Testis (tissue), 2 donors: ENCODE results near the gene KATNAL2.
"Not testable (repeated sequence)": the region's sequence is repeated elsewhere in the genome, so short reads cannot be mapped to it uniquely, and the experiment has no call there.

Experiments
- POLR2A ChIP-seq: fragments of 450-650 bp; IDR thresholded peaks from one replicate; pipeline ENCODE4 v1.6.1; 2017; ENCODE audit warnings: antibody characterized with exemption, mild to moderate bottlenecking, moderate library complexity
- TF ChIP-seq, protein P1 (sequence below), 3 experiments: fragments of 450-650 bp in 2 of 3; fragments of 200-600 bp in 1 of 3; sonication (generic) in 1 of 3; IDR thresholded peaks; one replicate each; pipeline ENCODE4 v1.5.1; 2016 to 2019; ENCODE audit warnings: antibody characterized with exemption in 3 of 3, mild to moderate bottlenecking in 2 of 3, moderate library complexity in 1 of 3

DNA sequence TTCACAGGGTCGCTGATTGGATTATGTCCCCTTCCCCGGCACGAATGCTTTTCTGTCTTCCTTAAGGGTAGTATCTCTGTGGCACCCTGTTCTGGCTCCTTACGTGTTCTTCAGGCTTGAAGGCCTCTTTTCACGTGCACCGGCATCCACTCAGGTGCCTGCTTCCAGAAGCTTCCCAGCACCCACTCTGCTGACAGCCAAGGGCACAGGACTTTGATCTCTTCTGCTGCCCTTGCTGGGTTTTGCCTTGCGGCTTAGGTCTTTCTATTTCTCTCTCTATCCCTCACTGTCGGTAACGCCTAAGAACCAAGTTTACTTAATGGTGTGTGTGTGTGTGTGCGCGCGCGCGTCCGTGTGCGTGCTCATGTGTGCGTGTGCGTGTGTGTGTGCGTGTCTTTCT is 103.4 kb downstream of the KATNAL2 start:
- TF ChIP-seq, protein P1, sequence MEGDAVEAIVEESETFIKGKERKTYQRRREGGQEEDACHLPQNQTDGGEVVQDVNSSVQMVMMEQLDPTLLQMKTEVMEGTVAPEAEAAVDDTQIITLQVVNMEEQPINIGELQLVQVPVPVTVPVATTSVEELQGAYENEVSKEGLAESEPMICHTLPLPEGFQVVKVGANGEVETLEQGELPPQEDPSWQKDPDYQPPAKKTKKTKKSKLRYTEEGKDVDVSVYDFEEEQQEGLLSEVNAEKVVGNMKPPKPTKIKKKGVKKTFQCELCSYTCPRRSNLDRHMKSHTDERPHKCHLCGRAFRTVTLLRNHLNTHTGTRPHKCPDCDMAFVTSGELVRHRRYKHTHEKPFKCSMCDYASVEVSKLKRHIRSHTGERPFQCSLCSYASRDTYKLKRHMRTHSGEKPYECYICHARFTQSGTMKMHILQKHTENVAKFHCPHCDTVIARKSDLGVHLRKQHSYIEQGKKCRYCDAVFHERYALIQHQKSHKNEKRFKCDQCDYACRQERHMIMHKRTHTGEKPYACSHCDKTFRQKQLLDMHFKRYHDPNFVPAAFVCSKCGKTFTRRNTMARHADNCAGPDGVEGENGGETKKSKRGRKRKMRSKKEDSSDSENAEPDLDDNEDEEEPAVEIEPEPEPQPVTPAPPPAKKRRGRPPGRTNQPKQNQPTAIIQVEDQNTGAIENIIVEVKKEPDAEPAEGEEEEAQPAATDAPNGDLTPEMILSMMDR (IDR thresholded peaks at IDR 0.05) = not testable (repeated sequence)
- TF ChIP-seq POLR2A = not testable (repeated sequence)
